OCI-LY1 (cell line): ENCODE measurements around the gene NRCAM.

Experiments
- H2AFZ ChIP-seq: fragments of 200-600 bp; sonication (generic), shearing (Covaris generic); 2 replicates; pipeline ENCODE4 v1.6.0; 2014; ENCODE audit warnings: antibody characterized with exemption, mild to moderate bottlenecking, low read length
- H3F3A ChIP-seq: fragments of 200-600 bp; sonication (generic), shearing (Covaris generic); 2 replicates; pipeline ENCODE4 v1.6.0; 2014; ENCODE audit warnings: mild to moderate bottlenecking, antibody characterized with exemption, low read length, moderate library complexity; ENCODE audit not compliant: insufficient read depth
- H3K27ac ChIP-seq: fragments of 200-600 bp; sonication (generic); 2 replicates; pipeline ENCODE4 v1.5.1; 2014; ENCODE audit warnings: low read length, mixed run types, mild to moderate bottlenecking, low read depth; ENCODE audit not compliant: poor library complexity, severe bottlenecking
- H3K27me3 ChIP-seq: fragments of 200-600 bp; sonication (generic); 2 replicates; pipeline ENCODE4 v1.6.0; 2014; ENCODE audit warnings: antibody characterized with exemption, mild to moderate bottlenecking, low read length, moderate library complexity; ENCODE audit not compliant: insufficient read depth
- H3K36me3 ChIP-seq: fragments of 200-600 bp; sonication (generic); 2 replicates; pipeline ENCODE4 v1.6.1; 2014; ENCODE audit warnings: mild to moderate bottlenecking, antibody characterized with exemption, low read length, moderate library complexity, mixed read lengths; ENCODE audit not compliant: insufficient read depth
- H3K4me1 ChIP-seq: fragments of 200-600 bp; sonication (generic); 2 replicates; pipeline ENCODE4 v1.5.1; 2014; ENCODE audit warnings: mild to moderate bottlenecking, low read length, moderate library complexity; ENCODE audit not compliant: insufficient read depth, severe bottlenecking
- H3K4me2 ChIP-seq: fragments of 200-600 bp; sonication (generic), shearing (Covaris generic); 2 replicates; pipeline ENCODE4 v1.6.1; 2014; ENCODE audit warnings: low read length
- H3K4me3 ChIP-seq: fragments of 200-600 bp; sonication (generic); 2 replicates; pipeline ENCODE4 v1.5.1; 2014; ENCODE audit warnings: low read length, low read depth, mild to moderate bottlenecking, mixed read lengths; ENCODE audit not compliant: poor library complexity, severe bottlenecking
- H3K79me2 ChIP-seq: fragments of 200-600 bp; shearing (Covaris generic); 2 replicates; pipeline ENCODE4 v1.6.1; 2016; ENCODE audit warnings: mixed run types, low read length, mixed read lengths; ENCODE audit not compliant: insufficient read depth
- H3K9ac ChIP-seq: fragments of 200-600 bp; sonication (generic), shearing (Covaris generic); 2 replicates; pipeline ENCODE4 v1.6.1; 2014; ENCODE audit warnings: mild to moderate bottlenecking, low read length, mixed read lengths
- H3K9me2 ChIP-seq: fragments of 200-600 bp; sonication (generic), shearing (Covaris generic); 2 replicates; pipeline ENCODE4 v1.6.1; 2014; ENCODE audit warnings: low read depth, mild to moderate bottlenecking, low read length, mixed read lengths
- H3K9me3 ChIP-seq: fragments of 200-600 bp; shearing (Covaris generic); 2 replicates; pipeline ENCODE4 v1.6.1; 2014; ENCODE audit warnings: low read length, mixed read lengths
- H4K20me1 ChIP-seq: fragments of 200-600 bp; sonication (generic), shearing (Covaris generic); 2 replicates; pipeline ENCODE4 v1.6.0; 2016; ENCODE audit warnings: mild to moderate bottlenecking, low read length; ENCODE audit not compliant: insufficient read depth
- CTCF ChIP-seq: fragments of 200-600 bp; sonication (generic), shearing (Covaris generic); IDR thresholded peaks from 2 replicates; pipeline ENCODE4 v1.5.1; 2017; ENCODE audit warnings: mild to moderate bottlenecking, antibody characterized with exemption, low read length, moderate library complexity, mixed read lengths
- EZH2 ChIP-seq: fragments of 200-600 bp; sonication (generic), shearing (Covaris generic); IDR thresholded peaks from 2 replicates; pipeline ENCODE4 v1.8.0; 2017; ENCODE audit warnings: borderline replicate concordance, mixed run types, mild to moderate bottlenecking, antibody characterized with exemption, low read length, moderate library complexity, mixed read lengths

NRCAM gene

GRCh38 chr7:108434010-108434409 is 22.2 kb downstream of the NRCAM start:
- no peaks in the 10 kb centered on the region for H3K9me3 ChIP-seq
- H4K20me1 ChIP-seq: no peaks in the 10 kb centered on the region
- H3K9me2 ChIP-seq: no peaks in the 10 kb centered on the region
- H3K4me1 ChIP-seq: no peaks in the 10 kb centered on the region
- no peaks in the 10 kb centered on the region for H3K36me3 ChIP-seq
- H3K27me3 ChIP-seq: no peaks in the 10 kb centered on the region; the same call in 1 of the 2 replicates
- H3K9ac ChIP-seq: no peak overlapping the region
- no peaks in the 10 kb centered on the region for H3F3A ChIP-seq
- H3K79me2 ChIP-seq: no peaks in the 10 kb centered on the region
- H3K4me3 ChIP-seq: no peak overlapping the region
- no peak overlapping the region for H3K27ac ChIP-seq
- H2AFZ ChIP-seq: no peak overlapping the region
- TF ChIP-seq EZH2 (no peak), CTCF (no peak)
- H3K4me2 ChIP-seq: no peak overlapping the region

GRCh38 chr7:108431099-108431498 is 25.1 kb downstream of the NRCAM start:
- H3K4me2 ChIP-seq: no peak overlapping the region
- no peaks in the 10 kb centered on the region for H3K36me3 ChIP-seq
- TF ChIP-seq EZH2 (no peak), CTCF (no peak)
- H3K9me2 ChIP-seq: no peaks in the 10 kb centered on the region
- H4K20me1 ChIP-seq: no peaks in the 10 kb centered on the region
- H3K79me2 ChIP-seq: no peaks in the 10 kb centered on the region
- no peak overlapping the region for H3K27ac ChIP-seq
- H3K9ac ChIP-seq: no peak overlapping the region
- no peak overlapping the region for H2AFZ ChIP-seq
- H3K4me3 ChIP-seq: no peak overlapping the region
- H3K27me3 ChIP-seq: no peaks in the 10 kb centered on the region; the same call in 1 of the 2 replicates
- no peaks in the 10 kb centered on the region for H3K9me3 ChIP-seq
- no peaks in the 10 kb centered on the region for H3F3A ChIP-seq
- no peaks in the 10 kb centered on the region for H3K4me1 ChIP-seq

- Histone ChIP-seq H4K20me1 (no peaks in the 10 kb centered on the region), H3F3A (no peaks in the 10 kb centered on the region), H3K4me2 (no peak overlapping the region), H2AFZ (no peak overlapping the region), H3K4me3 (no peak overlapping the region), H3K9me3 (no peaks in the 10 kb centered on the region), H3K9ac (no peak overlapping the region), H3K27me3 (no peaks in the 10 kb centered on the region; the same call in 1 of the 2 replicates), H3K9me2 (no peaks in the 10 kb centered on the region), H3K27ac (no peak overlapping the region), H3K4me1 (no peaks in the 10 kb centered on the region), H3K79me2 (no peaks in the 10 kb centered on the region), H3K36me3 (no peaks in the 10 kb centered on the region)
- no peak for TF ChIP-seq CTCF
- no peak for TF ChIP-seq EZH2
These were observed 25.6 kb downstream of the NRCAM start for GRCh38 chr7:108430664-108431063.
